GM19023 (cell line): ENCODE data around the gene SAP30.

Experiments used
- ATAC-seq: cut with Tn5 transposase; IDR thresholded peaks from one replicate; pipeline ENCODE4 v1.9.1; 2021; ENCODE audit warnings: mild to moderate bottlenecking, moderate library complexity; ENCODE audit not compliant: unreplicated experiment

Gene SAP30

DNA sequence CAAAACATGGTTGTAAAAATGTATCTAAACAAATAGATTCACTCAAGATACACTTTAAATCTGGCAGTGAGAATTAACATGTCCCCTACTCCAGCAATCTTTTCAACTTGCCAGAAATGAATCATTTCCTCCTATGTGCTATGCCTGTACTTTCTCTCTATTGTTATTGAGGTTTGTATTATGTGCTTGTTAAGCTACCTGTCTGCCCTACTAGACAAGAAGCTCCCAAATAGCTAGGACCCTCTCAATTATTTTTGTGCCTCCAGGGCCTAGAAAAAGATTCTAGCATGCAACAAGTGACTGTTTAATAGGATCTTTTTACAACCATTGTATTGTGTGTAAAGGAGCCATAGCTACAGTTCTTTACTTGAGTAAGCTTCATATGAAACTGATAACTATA lies 3.5 kb upstream of the SAP30 start:
- no peak for ATAC-seq

DNA sequence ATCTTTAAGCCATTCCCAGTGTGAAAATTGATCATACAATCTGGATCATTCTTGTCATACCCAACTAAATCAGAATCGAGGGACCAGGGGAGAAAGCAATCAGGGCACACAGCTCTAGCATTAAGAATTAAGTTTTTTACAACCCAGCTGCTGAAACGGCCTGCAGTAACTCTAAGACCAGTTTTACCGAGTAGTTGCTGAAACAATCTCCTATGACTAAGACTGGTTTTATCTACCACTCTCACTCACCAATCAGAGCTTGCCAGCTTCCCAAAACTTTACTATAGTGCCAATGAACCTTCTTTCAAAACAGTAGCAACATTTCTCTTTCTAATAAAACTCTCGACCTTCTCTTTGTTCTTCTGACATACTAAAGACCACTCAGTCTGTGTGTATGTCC lies 2.8 kb upstream of the SAP30 start:
- no peak for ATAC-seq

DNA sequence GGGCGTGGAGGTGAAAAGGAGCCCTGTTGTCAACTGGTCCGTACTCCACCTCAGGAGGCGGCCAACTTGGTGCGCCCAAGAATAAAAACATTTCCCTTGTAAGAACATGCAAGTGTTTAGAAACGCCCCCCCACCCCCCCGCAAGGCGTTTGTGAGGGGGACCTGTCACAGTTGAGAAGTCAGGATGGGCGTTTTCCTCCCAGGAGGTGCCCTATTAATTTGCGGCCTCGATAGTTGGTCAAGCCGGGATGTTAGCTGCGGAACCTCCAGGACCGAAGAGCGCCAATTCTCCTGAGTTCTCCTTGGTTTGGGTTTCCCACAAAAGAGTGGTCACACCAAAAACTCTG lies 651 bp upstream of the SAP30 start:
- peak; percentile 4 for ATAC-seq

DNA sequence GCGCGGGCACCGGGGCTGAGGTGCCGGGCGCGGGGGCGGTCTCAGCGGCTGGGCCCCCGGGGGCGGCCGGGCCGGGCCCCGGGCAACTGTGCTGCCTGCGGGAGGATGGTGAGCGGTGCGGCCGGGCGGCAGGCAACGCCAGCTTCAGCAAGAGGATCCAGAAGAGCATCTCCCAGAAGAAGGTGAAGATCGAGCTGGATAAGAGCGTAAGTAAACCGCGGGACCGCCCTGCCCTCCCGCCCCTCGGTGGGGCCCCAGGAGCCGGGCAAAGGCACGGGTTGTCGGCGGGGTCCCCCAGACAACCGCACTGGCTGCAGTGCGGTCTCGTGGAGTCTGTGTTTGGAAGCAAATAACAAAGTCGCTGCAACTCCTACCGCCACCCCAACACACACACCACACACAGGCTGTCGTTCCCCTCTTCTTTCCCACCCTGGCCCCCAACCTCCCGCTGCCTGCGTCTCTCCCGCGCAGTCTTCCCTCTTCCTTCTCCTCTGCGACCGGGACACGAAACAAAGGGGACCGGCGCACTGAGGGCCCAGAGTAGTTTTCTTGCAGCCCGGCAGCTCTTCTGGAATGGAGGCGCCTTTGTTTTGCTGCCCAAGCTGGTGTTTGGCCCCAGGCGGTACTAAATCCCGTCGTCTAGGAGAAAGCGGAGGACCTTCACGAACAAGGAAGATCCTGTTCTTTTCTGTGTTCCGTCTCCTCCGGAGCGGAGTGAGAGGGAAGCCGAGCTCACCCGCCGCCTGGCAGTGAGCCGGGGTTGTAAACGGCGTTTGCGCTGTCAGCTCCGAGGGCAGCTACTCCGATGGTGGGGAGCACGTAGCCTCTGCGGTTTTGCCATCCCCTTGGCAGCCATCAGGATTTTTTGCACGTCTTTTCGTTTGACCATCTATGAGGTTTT lies 788 bp downstream of the SAP30 start:
- peak; percentile 30 for ATAC-seq

DNA sequence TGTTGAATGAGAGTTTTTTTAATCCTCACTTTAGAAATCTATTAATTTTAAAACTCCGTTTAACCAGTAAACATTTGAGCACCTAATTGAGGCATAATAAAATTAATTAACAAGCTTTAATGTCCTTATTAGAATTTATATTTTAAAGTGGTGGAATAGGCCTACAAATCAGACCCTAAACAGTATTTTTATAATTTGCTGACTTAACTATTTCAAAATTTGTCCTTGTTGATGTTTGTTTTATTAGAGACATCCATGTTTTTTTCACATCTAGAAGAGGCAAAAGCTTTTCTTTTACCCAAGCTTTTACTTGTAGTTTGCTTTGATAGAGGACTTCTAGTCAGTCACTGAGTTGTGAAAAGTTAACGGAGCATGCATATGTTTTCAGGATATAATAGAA lies 3.8 kb downstream of the SAP30 start:
- ATAC-seq, result no peak

DNA sequence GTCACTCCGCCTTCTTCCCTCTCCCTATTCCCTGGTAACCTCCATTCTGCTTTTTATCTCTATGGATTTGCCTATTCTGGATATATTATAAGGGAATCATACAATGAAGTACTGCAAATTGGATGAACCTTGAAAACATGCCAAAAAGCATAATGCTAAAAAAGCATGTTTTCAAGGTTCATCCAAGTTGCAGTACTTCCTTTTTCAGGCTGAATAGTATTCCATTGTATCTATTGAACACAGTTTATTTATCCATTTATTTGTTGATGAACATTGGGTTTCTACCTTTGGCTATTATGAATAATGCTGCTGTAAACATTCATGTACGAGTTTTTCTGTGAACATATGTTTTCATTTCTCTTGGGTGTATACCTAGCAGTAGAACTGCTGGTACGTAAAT lies 9.2 kb downstream of the SAP30 start:
- ATAC-seq, result no peak

DNA sequence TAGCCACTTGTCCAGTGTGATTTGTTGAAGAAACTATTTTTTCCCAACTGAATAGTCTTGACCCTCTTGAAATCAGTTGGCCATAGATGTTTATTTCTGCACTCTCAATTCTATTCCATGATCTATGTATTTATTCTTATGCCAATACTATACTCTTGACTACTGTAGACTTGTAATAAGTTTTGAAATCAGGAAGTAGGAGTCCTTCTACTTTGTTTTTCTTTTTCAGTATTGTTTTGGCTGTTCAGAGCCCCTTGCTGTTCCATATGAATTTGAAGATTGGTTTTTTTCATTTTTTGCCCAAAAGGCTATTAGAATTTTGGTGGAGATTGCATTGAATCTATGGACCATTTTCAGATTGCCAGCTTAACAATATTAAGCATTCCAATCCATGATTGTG lies 10.2 kb downstream of the SAP30 start:
- ATAC-seq, result no peak

DNA sequence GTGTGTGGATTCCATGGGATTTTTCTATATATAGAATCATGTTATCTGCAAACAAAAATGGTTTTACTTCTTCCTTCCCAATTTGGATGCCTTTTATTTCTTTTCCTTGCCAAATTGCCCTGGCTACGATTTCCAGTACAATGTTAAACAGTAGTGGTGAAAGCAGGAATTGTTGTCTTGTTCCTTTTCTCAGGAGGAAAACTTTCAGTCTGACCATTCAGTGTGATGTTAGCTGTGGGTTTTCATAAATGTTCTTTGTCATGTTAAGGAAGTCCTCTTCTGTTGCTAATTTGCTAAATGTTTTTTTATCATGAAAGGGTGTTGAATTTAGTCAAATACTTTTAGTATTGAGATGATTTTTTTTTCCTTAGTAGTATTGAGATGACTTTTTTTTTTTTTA lies 10.9 kb downstream of the SAP30 start:
- ATAC-seq, result no peak

DNA sequence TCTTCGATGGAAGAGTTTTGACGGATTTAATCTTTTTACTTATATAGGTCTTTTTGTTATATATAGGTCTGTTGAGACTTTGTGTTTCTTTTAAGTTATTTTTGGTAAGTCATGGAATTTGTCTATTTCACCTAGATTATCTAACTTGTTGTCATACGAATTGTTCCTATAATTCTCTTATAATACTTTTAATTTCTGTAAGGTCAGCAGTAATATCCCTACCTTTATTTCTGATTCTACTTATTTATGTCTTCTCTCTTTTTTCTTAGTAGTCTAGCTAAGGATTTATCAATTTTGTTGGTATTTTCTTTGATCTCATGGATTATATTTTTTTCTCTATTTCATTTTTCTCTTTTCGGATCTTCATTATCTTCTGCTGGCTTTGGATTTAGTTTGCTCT lies 11.6 kb downstream of the SAP30 start:
- ATAC-seq, result no peak

DNA sequence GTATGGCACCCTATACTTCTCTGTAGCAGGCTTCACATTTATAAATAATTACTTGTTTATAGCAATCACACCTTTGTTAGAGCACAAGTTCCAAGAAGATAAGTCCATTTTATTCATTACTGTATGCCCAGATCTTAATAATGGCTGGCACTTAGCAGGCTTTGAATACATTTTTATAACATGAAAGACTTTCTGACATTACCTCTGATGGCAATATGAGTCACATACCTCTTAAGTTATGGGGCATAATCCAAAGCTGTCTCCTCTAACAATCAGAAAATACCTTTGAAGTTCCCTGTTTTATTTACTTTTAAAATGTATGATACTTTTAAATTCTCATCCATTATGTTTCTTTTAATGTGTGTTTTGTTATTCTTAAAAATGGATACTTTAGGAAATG lies 16.0 kb downstream of the SAP30 start:
- no peak for ATAC-seq

DNA sequence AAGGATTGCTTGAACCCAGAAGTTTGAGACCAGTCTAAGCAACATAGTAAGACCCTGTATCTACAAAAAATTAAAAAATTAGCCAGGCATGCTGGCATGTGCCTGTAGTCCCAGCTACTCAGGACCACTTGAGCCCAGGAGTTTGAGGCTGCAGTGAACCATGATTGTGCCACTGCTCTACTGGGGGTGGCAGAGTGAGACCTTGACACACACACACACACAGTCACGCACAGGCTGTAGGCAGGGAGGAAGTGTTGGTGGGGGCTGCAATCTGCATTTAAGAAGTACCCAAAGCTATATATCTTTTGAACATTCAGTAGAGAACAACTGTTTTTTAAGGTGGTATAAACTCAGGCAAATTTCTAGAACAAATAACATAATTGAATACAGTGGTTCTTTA lies 20.9 kb downstream of the SAP30 start:
- no peak for ATAC-seq

DNA sequence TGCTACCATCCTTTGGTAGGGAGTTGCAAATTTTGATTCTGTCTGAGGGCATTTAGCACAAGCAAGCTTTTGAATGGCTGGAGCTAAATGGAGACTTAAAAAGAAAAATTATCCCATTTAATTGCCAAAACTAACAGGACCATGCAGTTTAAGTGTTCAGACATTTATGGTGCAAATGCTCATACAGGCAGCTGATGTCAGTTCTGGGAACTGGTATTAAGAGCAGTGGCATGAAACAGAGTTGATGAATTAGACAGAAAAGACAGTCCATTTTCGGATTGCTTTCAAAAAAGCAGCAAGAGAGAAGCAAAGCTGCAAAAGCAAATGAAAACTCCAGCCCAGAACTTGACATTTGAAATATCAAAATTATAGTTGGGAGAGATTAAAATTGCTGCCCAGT lies 26.9 kb downstream of the SAP30 start:
- no peak for ATAC-seq

DNA sequence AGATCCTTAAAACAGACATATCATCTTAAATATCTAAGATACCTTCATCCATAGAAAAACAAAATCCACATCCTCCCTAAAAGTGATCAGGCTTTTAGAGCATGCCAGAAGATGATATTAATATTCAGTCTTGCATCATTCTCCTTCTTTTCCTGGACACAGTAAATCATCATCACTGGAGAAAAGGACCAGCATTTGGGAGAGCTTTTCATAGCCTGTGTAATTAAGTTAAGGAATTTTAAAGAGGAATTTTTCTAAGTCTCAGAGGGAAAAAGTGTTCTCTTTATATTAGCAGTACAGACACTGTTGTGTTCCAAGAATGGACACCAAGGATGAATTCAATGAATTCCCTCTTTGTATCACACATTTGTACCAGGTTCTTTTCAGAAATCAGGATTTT lies 27.5 kb downstream of the SAP30 start:
- ATAC-seq, result no peak

DNA sequence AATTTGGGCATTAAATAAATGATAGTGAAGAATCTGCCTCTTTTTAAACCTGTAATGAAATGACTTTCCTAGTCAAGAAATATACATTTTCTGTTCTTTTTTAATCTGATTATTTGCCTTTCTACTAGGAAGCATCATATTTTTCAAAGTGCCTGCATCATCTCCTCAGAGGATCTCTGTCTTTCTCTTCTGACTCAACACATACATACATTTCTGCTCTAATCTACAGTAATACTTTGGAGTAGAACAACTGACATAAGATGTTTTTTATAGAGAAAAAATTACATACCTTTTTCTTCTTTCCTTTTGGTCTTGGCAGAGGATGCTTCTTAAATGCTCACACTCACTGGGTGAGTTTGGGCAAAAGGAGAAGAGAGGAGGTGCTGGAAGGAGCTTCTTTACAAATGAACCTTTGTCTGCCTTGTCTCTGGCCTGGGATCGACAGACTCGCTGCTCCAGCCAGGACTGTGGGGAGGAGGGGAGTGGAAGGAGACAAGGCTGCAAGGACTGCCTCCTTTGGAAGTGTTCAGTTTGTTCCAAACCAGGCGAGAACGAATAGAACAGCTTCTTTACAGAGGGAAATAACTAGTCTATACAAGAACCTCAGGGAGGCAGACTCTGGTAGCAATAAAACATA lies 28.1 kb downstream of the SAP30 start, which contains the start of gene SCRG1:
TSS of gene SCRG1 (minus strand) at position 338 of the 637 bp plus-strand sequence. CDS start 7,702 bp downstream, outside the sequence.
- no peak for ATAC-seq

DNA sequence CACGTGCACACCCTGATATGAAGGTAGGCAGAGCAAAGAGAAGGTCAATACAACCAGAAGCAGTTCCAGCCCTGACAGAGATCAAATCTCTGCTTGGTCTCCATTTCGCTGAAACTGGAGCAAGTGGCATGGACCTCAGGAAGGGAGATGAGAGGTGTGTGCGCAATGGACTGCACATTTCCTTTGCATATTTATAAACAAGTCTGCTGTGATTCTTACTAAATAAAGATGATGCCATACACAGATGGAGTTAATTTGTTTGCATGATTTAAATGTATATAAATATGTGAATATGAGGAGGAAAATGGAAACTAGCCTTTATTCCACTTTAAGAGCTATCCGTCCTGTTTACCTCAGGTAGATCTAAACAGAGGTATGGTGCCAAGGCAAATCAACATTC lies 30.3 kb downstream of the SAP30 start:
- ATAC-seq, result no peak

DNA sequence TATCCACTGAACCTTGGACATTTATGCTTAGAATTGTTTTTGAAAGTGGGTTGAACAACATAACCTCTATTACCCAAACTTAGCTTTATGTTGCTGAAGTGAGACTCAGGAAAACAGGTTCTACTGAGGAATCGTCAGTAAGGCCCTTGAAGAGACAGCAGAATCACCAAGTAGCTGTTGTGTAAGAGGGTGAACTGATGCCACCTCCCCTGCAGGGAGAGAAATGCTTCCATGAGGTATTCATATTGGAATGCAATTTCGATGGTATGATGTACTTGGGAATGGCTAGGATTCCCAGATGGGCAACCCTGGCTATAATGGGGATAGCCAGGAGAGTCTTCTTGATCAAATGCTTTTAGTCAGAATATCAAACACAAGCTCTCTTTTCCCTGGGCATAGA lies 32.3 kb downstream of the SAP30 start:
- no peak for ATAC-seq

DNA sequence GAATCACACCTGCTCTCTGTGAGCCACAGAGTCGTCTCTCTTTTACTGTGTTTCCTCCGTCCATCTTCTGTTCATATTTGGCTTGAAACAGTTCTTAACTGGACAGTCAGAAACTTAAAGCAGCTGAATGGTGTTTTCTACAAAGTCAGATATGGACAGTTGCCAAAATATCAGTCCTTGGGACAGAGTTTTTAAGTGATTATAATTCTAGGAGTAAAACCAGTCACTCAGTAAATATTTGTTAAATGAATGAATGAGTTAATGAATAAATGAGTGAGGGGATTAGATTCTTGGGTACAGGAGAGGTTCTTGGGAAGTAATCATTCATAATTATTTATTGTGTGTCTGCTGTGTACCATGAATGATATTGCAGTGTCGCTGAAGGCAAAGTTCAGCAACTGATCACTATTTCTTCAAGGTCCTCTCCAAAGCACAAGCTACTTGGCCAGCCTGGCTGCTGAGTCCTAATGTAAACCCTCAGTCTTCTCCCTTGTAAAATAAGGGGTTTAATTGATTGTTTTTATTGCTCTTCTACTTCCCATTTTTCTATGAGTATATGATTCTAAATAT lies 33.6 kb downstream of the SAP30 start:
- no peak for ATAC-seq

DNA sequence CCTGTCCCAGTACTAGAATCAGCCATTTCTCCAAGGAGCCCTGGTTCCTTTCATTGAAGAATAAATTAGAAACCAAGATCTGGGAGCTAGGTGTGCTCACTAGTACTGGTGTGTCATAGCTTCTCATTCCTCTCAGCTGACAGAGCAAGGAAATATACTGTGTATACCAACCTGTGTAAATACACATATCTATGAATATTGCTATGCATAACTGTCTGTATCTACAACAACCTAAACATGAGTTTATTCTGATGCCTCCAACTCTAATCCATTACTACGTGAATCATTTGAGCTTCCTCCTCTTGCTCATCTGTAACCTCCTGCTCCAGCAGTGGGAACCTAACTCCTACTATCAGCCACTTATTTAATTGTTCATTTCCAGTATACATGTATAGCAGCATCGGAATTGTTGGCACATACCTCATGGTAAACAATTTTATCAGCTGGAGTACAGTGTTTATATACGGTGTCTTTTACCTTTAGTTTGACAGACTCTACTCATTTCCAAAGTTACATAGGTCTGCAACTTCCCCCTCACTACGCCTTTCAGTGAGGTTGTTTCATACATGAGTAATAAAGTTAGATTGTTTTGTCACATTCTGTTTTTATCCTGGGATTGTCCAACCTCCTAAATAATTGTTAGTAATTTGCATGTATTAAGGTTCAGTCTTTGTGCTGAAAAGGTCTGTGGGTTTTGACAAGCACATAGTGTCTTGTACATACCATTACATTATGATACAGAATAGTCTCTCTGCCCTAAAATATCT lies 35.3 kb downstream of the SAP30 start:
- peak; percentile 66 for ATAC-seq

DNA sequence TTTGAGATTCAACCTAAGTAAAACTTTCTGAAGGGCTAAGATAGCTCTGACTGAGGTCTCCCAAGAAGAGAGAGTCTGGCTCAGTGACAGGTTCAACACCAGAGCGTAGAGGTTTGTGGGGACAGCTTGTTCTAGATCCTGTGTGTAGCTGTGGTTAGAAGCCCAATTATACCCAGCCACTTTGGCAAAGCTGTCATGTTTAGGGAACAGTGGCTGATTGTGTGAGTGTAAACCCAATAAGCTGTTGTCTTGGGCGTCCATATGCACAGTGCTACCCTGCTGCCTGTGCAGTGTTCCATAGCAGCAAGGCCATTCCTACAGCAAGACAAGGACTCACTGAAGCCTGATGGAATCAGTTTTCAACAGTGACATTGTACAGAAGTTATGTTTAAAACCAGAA lies 39.3 kb downstream of the SAP30 start:
- no peak for ATAC-seq

DNA sequence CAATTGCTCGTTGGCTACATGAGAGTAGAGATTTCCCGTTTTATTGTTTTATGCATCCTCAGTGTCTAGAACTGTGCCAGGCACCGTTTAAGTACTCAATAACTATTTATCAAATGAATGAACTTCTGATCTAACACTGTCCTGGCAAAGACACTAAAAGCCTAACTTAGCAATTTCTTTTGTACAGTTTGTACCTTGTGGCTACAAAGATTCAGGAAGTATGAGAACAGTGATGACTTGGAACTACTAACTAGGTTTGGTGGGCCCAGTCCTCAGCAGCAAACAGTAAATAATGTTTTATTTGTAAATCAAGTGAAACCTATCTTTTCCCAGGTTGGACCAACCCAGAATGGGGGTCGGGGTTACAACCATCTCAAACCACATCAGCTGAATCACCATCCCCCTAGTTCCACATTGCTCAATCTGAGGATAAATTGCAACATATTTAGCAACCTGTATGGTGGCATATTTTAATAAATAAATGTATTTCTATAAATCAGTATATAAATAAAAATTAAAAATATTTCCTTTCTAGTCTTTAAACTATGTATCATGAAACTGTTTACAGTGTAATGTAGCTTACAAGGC lies 40.4 kb downstream of the SAP30 start:
- no peak for ATAC-seq

DNA sequence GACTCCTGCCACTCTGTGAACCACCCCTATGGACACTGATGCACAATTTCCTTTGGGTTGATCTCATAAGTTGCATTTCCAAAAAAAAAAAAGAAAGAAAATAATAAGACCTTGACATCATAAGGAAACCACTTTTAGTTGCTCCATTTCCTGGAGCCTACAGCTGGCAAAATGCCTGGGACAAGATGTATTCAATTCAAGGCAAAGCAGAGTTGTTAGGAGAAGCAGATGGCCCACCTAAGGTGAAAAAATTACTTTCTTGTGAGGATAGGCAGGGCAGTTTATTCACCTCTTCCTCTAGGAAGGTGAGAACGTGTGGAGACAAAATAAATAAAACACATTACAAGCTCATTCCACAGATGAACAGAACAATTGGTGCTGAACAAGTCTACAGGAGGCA lies 42.3 kb downstream of the SAP30 start:
- no peak for ATAC-seq
